HG02943 (cell line): ENCODE results near the gene CCDC138.

Experiments
- ATAC-seq: cut with Tn5 transposase; IDR thresholded peaks from one replicate; pipeline ENCODE4 v1.9.1; 2021; ENCODE audit warnings: mild to moderate bottlenecking, low read depth, moderate library complexity; ENCODE audit not compliant: unreplicated experiment

The CCDC138 gene

GRCh38 chr2:108884619-108885018 is 98.0 kb downstream of the CCDC138 start:
- ATAC-seq = no peak

- no peak for ATAC-seq
Observed at GRCh38 chr2:108889907-108890306, 103.3 kb downstream of the CCDC138 start.

- ATAC-seq = no peak
Observed at GRCh38 chr2:108893277-108893676, 106.7 kb downstream of the CCDC138 start.

GRCh38 chr2:108894766-108895165 is 108.2 kb downstream of the CCDC138 start:
- no peak for ATAC-seq

- ATAC-seq = no peak
Observed at GRCh38 chr2:108895188-108895587, 108.6 kb downstream of the CCDC138 start.

GRCh38 chr2:108896741-108897140 is 110.2 kb downstream of the CCDC138 start:
- no peak for ATAC-seq

- ATAC-seq = no peak
Observed at GRCh38 chr2:108898315-108899082, 111.9 kb downstream of the CCDC138 start.

GRCh38 chr2:108904680-108905079 is 118.1 kb downstream of the CCDC138 start:
- ATAC-seq = no peak

GRCh38 chr2:108905176-108905575 is 118.6 kb downstream of the CCDC138 start:
- ATAC-seq = no peak

GRCh38 chr2:108905906-108906305 is 119.3 kb downstream of the CCDC138 start:
- no peak for ATAC-seq

- ATAC-seq = no peak
Observed at GRCh38 chr2:108906403-108907077, 120.0 kb downstream of the CCDC138 start.

- ATAC-seq = no peak
Observed at GRCh38 chr2:108907822-108908712, 121.5 kb downstream of the CCDC138 start.

GRCh38 chr2:108908713-108909070 is 122.1 kb downstream of the CCDC138 start:
- ATAC-seq = no peak

GRCh38 chr2:108909275-108909823 is 122.8 kb downstream of the CCDC138 start:
- ATAC-seq = no peak

- ATAC-seq = no peak
Observed at GRCh38 chr2:108910011-108910431, 123.5 kb downstream of the CCDC138 start.

GRCh38 chr2:108910541-108911396 is 124.2 kb downstream of the CCDC138 start:
- ATAC-seq = no peak

- ATAC-seq = no peak
Observed at GRCh38 chr2:108911401-108911800, 124.8 kb downstream of the CCDC138 start.

GRCh38 chr2:108911807-108912628 is 125.4 kb downstream of the CCDC138 start:
- ATAC-seq = no peak

- no peak for ATAC-seq
Observed at GRCh38 chr2:108912629-108912902, 126.0 kb downstream of the CCDC138 start.
